T-cell (primary cell): ENCODE measurements around the gene CEP57. TPM values are rescaled to one million over a fixed set of nuclear protein-coding genes. Genes with fewer than 3 reads are reported as not detected.
"Not testable (repeated sequence)": the region's sequence is repeated elsewhere in the genome, so short reads cannot be mapped to it uniquely, and the experiment has no call there.

Experiments
- ATAC-seq, 4 experiments: fragments of 200-7000 bp in 3 of 4; fragments of 150-1000 bp in 1 of 4; cut with Tn5 transposase; replicated peaks in 1 of 4; 1 replicate in 3 of 4; 2 replicates in 1 of 4; pipeline ENCODE4 v1.10.0; 2021; ENCODE audit warnings: moderate library complexity in 3 of 4, mild to moderate bottlenecking in 2 of 4, moderate number of reproducible peaks in 1 of 4
- CTCF ChIA-PET, 2 donors: fragments of 300-600 bp; sonication (Branson Sonifier 250); formaldehyde crosslinking; loops; one replicate each; lab custom pipeline; 2022; ENCODE audit warnings: antibody characterized with exemption in 2 of 2; lab: Charles Lee
- POLR2A ChIA-PET, 2 donors: fragments of 300-600 bp; sonication (Branson Sonifier 250); formaldehyde crosslinking; loops; one replicate each; lab custom pipeline; 2022; ENCODE audit warnings: antibody characterized with exemption in 2 of 2; lab: Charles Lee
- DNase-seq, 35 experiments: peaks; one replicate each; pipeline versions ENCODE4 v3.0.0 to v3.0.0-alpha.2; 2013 to 2023
- H3K27ac ChIP-seq: one replicate; pipeline ENCODE4 v1.5.1; 2013; ENCODE audit warnings: low read length
- H3K27me3 ChIP-seq, 2 experiments: replicated peaks in 1 of 2; 1 replicate in 1 of 2; 2 replicates in 1 of 2; pipeline versions ENCODE4 v1.6.1 to v1.7.0; 2013; ENCODE audit warnings: low read length in 1 of 2, mixed read lengths in 1 of 2; ENCODE audit not compliant: control insufficient read depth in 2 of 2, insufficient read depth in 2 of 2; ENCODE audit errors: extremely low read depth in 1 of 2
- H3K36me3 ChIP-seq, 2 donors: 1 replicate in 1 of 2; 2 replicates in 1 of 2; pipeline versions ENCODE4 v1.6.1 to v1.7.0; 2013; ENCODE audit warnings: low read length in 1 of 2; ENCODE audit not compliant: control insufficient read depth in 2 of 2, insufficient read depth in 1 of 2; ENCODE audit errors: extremely low read depth in 1 of 2
- H3K4me1 ChIP-seq, 2 experiments: 1 replicate in 1 of 2; 2 replicates in 1 of 2; pipeline versions ENCODE4 v1.6.1 to v1.7.0; 2013; ENCODE audit warnings: low read length in 2 of 2, mixed read lengths in 1 of 2; ENCODE audit not compliant: insufficient read depth in 2 of 2, control insufficient read depth in 1 of 2; ENCODE audit errors: extremely low read depth in 1 of 2
- H3K4me3 ChIP-seq, 2 donors: 1 replicate in 1 of 2; 2 replicates in 1 of 2; pipeline versions ENCODE4 v1.5.1 to v1.7.0; 2013; ENCODE audit warnings: mild to moderate bottlenecking in 2 of 2, low read length in 1 of 2, moderate library complexity in 1 of 2; ENCODE audit not compliant: control insufficient read depth in 1 of 2; ENCODE audit errors: extremely low read depth in 1 of 2
- H3K9me3 ChIP-seq: 2 replicates; pipeline ENCODE4 v1.7.0; 2013
- H3K27ac Mint-ChIP-seq, 2 donors: one replicate each; pipeline ENCODE4 v1.8.0; 2020 to 2021; ENCODE audit warnings: mild to moderate bottlenecking in 2 of 2, mixed read lengths in 2 of 2
- H3K27me3 Mint-ChIP-seq, 2 donors: one replicate each; pipeline ENCODE4 v1.8.0; 2021 to 2022; ENCODE audit warnings: mixed read lengths in 2 of 2
- H3K36me3 Mint-ChIP-seq: one replicate; pipeline ENCODE4 v1.8.0; 2021; ENCODE audit warnings: mixed read lengths
- H3K4me1 Mint-ChIP-seq, 3 donors: one replicate each; pipeline ENCODE4 v1.8.0; 2020 to 2022; ENCODE audit warnings: mixed read lengths in 3 of 3, mild to moderate bottlenecking in 1 of 3
- H3K4me3 Mint-ChIP-seq, 3 donors: one replicate each; pipeline ENCODE4 v1.8.0; 2020 to 2022; ENCODE audit warnings: mild to moderate bottlenecking in 3 of 3, mixed read lengths in 3 of 3, moderate library complexity in 3 of 3
- H3K9me3 Mint-ChIP-seq, 3 donors: one replicate each; pipeline ENCODE4 v1.8.0; 2020 to 2022; ENCODE audit warnings: mixed read lengths in 3 of 3
- WGBS: methylation state at CpG from one replicate; pipeline ENCODE4 v1.1.5; 2013; ENCODE audit warnings: missing lambda C conversion rate; ENCODE audit not compliant: insufficient coverage; 5-methylcytosine and 5-hydroxymethylcytosine counted together
- total RNA-seq, 35 experiments: library from RNA in 6 of 35; stranded (reverse) in 6 of 35; fragments of 120-200 nt in 1 of 35; gene quantifications; one replicate each; pipeline versions ENCODE4 v1.2.1 to v1.2.4 and lab custom pipeline; 2013 to 2026

Gene CEP57
- total RNA-seq, 5 donors from 2014 or later (not counting 1 experiment from before 2014, with no cell fraction given) = 57.6 to 69.6 (median 65.0) TPM

DNA sequence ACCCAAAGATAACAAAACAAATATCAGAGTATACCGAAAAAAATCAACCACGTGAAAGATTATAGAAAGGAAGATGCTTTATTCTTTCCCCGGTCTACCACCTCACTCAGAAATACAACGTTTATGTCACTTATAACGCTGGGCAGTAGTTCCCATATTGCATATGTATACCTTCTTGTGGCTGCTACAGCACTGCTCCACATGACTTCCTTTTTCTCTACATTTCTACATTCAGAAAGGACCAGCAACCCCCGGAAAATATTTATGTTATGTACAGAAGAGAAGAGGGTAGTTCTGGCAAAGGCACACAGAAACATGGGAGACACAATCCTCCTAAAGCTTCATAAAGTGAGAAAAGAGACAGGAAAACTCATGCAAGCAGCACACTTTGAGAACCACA lies 76.8 kb downstream of the CEP57 start:
- ChIA-PET POLR2A (no interaction called here), CTCF (no interaction called here)
- no peak for ATAC-seq
- Mint-ChIP-seq H3K4me1 (no peaks in the 10 kb centered on the region), H3K36me3 (peaks cover 23% of the 10 kb centered on the region), H3K27ac (no peak overlapping the region), H3K9me3 (no peaks in the 10 kb centered on the region), H3K4me3 (no peak overlapping the region), H3K27me3 (no peaks in the 10 kb centered on the region)
- DNase-seq = no peak
- Histone ChIP-seq H3K27me3 (no peaks in the 10 kb centered on the region), H3K27ac (no peak overlapping the region), H3K36me3 (peaks cover 0 to 8% of the 10 kb centered on the region in 2 donors), H3K4me3 (no peak overlapping the region), H3K4me1 (no peaks in the 10 kb centered on the region), H3K9me3 (no peaks in the 10 kb centered on the region)
- no CpG with 5 or more reads among the region's 6 CpGs for WGBS

DNA sequence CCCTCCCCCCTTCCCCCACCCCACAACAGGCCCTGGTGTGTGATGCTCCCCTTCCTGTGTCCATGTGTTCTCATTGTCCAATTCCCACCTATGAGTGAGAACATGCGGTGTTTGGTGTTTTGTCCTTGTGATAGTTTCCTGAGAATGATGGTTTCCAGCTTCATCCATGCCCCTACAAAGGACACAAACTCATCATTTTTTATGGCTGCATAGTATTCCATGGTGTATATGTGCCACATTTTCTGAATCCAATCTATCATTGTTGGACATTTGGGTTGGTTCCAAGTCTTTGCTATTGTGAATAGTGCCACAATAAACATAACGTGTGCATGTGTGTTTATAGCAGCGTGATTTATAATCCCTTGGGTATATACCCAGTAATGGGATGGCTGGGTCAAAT lies 80.6 kb downstream of the CEP57 start:
- peaks cover 12% of the 10 kb centered on the region for H3K36me3 Mint-ChIP-seq
- H3K27ac Mint-ChIP-seq, H3K27me3 ChIP-seq, H3K36me3 ChIP-seq, H3K4me1 Mint-ChIP-seq, H3K4me3 Mint-ChIP-seq, H3K9me3 ChIP-seq, DNase-seq, H3K27ac ChIP-seq, H3K9me3 Mint-ChIP-seq, ATAC-seq, H3K27me3 Mint-ChIP-seq, H3K4me1 ChIP-seq, CTCF ChIA-PET, POLR2A ChIA-PET, H3K4me3 ChIP-seq: not testable (repeated sequence)
- WGBS = no CpG with 5 or more reads among the region's 3 CpGs

- H3K27ac Mint-ChIP-seq = no peak overlapping the region
- Histone ChIP-seq H3K4me3 (no peak overlapping the region), H3K27me3 (no peaks in the 10 kb centered on the region), H3K9me3 (no peaks in the 10 kb centered on the region), H3K36me3 (no peaks in the 10 kb centered on the region), H3K4me1 (no peaks in the 10 kb centered on the region), H3K27ac (no peak overlapping the region)
- ATAC-seq = no peak
- H3K36me3 Mint-ChIP-seq = peaks cover 29% of the 10 kb centered on the region
- POLR2A ChIA-PET = interaction anchor here in 1 of 2 donors (0.6 kb wide), 1 partner anchor 20 kb away, joined by 4 read pairs; no protein-coding TSS in a partner anchor
- no peaks in the 10 kb centered on the region for H3K4me1 Mint-ChIP-seq
- no peaks in the 10 kb centered on the region for H3K27me3 Mint-ChIP-seq
- no CpG with 5 or more reads among the region's 2 CpGs for WGBS
- CTCF ChIA-PET = no interaction called here
- H3K9me3 Mint-ChIP-seq = peaks cover 0 to 4% (median 0%) of the 10 kb centered on the region in 3 donors
- no peak for DNase-seq
- H3K4me3 Mint-ChIP-seq = no peak overlapping the region
Observed at GRCh38 chr11:95877291-95877690, 87.0 kb downstream of the CEP57 start.

Other genes with a start within 250 kb of the CEP57 start
- 10 to 100 TPM; 41.5 to 81.0 (median 45.4) TPM for gene FAM76B, start 716 bp upstream of the CEP57 start, total RNA-seq
- gene MTMR2, start 133.6 kb downstream of the CEP57 start, total RNA-seq = 10 to 100 TPM; 11.0 to 14.6 (median 11.6) TPM